Fibroblast of lung (primary cell): Measurements from ENCODE around the gene COL19A1.

Source experiments
- CTCF ChIP-seq, 2 donors: IDR thresholded peaks in 1 of 2; conservative IDR thresholded peaks in 1 of 2; 1 replicate in 1 of 2; 2 replicates in 1 of 2; pipeline ENCODE4 v1.5.1; 2011 to 2012; ENCODE audit warnings: low read length in 2 of 2, control low read depth in 1 of 2, inconsistent platforms in 1 of 2, low read depth in 1 of 2, mild to moderate bottlenecking in 1 of 2
- EZH2 ChIP-seq: IDR thresholded peaks from 2 replicates; pipeline ENCODE4 v1.5.1; 2012; ENCODE audit warnings: low read length, control low read depth, mild to moderate bottlenecking; ENCODE audit errors: missing control alignments

DNA sequence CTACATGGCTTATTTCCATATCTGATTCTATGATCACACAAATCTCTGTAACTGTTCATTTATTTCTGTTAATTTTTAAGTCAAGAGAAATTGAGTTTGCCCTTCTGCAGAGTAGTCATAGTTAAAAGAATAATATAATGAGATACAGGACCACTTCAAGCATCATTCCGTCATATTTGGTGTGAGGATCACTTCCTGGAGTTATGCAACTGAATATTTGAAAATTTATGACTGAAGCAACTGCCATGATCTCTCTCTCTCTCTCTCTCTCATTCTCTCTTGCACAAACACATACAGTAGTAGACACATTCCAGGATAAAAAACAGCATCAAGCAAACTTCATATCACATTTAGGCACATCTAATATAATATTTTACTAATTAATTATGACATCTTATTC, 320.1 kb downstream of the COL19A1 start:
- TF ChIP-seq CTCF (conservative IDR thresholded peaks at IDR 0.05 in 1 of 2, IDR thresholded peaks at IDR 0.05 in 1 of 2; ENCODE audit: low read depth in 1 of 2, low read length in 2 of 2) (no peak), EZH2 (no peak)
